Astrocyte of the hippocampus (primary cell): ENCODE results near the gene LRRFIP2.
A peak's percentile ranks its signal among the peaks of the same experiment; 100 is the strongest.
"Not testable (repeated sequence)": the region's sequence is repeated elsewhere in the genome, so short reads cannot be mapped to it uniquely, and the experiment has no call there.

Source experiments
- DNase-seq: peaks from one replicate; pipeline ENCODE4 v3.0.0; 2011; ENCODE audit warnings: low read depth, low spot score

The LRRFIP2 gene

GRCh38 chr3:37145611-37146010 lies 28.8 kb downstream of the LRRFIP2 start:
- DNase-seq: no peak

GRCh38 chr3:37144806-37145205 lies 29.6 kb downstream of the LRRFIP2 start:
- DNase-seq: no peak

- DNase-seq: no peak
Measured at GRCh38 chr3:37143821-37144220, 30.6 kb downstream of the LRRFIP2 start.

GRCh38 chr3:37141676-37142075 lies 32.7 kb downstream of the LRRFIP2 start:
- no peak for DNase-seq

GRCh38 chr3:37140899-37141541 lies 33.4 kb downstream of the LRRFIP2 start:
- DNase-seq: no peak

- no peak for DNase-seq
Measured at GRCh38 chr3:37139567-37140052, 34.8 kb downstream of the LRRFIP2 start.

GRCh38 chr3:37138816-37139215 lies 35.6 kb downstream of the LRRFIP2 start:
- no peak for DNase-seq

- no peak for DNase-seq
Measured at GRCh38 chr3:37137516-37137915, 36.9 kb downstream of the LRRFIP2 start.

- DNase-seq: no peak
Measured at GRCh38 chr3:37136067-37136466, 38.3 kb downstream of the LRRFIP2 start.

- no peak for DNase-seq
Measured at GRCh38 chr3:37135561-37135960, 38.8 kb downstream of the LRRFIP2 start.

- no peak for DNase-seq
Measured at GRCh38 chr3:37132334-37132733, 42.0 kb downstream of the LRRFIP2 start.

GRCh38 chr3:37131860-37132144 lies 42.6 kb downstream of the LRRFIP2 start:
- peak; percentile 7 for DNase-seq

- DNase-seq: no peak
Measured at GRCh38 chr3:37130984-37131859, 43.2 kb downstream of the LRRFIP2 start.

GRCh38 chr3:37130448-37130847 lies 43.9 kb downstream of the LRRFIP2 start:
- no peak for DNase-seq

- no peak for DNase-seq
Measured at GRCh38 chr3:37129871-37130270, 44.5 kb downstream of the LRRFIP2 start.

- no peak for DNase-seq
Measured at GRCh38 chr3:37127340-37127739, 47.0 kb downstream of the LRRFIP2 start.

GRCh38 chr3:37126856-37127255 lies 47.5 kb downstream of the LRRFIP2 start:
- DNase-seq: no peak

- DNase-seq: no peak
Measured at GRCh38 chr3:37125195-37126073, 48.9 kb downstream of the LRRFIP2 start.

GRCh38 chr3:37124435-37124834 lies 49.9 kb downstream of the LRRFIP2 start:
- no peak for DNase-seq

GRCh38 chr3:37123292-37123691 lies 51.1 kb downstream of the LRRFIP2 start:
- no peak for DNase-seq

- not testable (repeated sequence) for DNase-seq
Measured at GRCh38 chr3:37122069-37122468, 52.3 kb downstream of the LRRFIP2 start.

GRCh38 chr3:37118163-37118562 lies 56.2 kb downstream of the LRRFIP2 start:
- DNase-seq: no peak
